Right atrium auricular region (tissue), 2 donors: Measurements from ENCODE around the gene SEPTIN5. TPM values are rescaled to one million over a fixed set of nuclear protein-coding genes. Genes with fewer than 3 reads are reported as not detected.

Experiments used
- DNase-seq: peaks from one replicate; pipeline ENCODE4 v3.0.0-alpha.2; 2019; ENCODE audit warnings: low spot score
- H3K27ac ChIP-seq, 2 donors: fragments of 200-600 bp; sonication (generic); 1 replicate in 1 of 2; 2 replicates in 1 of 2; pipeline ENCODE4 v1.5.1; 2016 to 2019
- H3K27me3 ChIP-seq, 2 donors: fragments of 200-600 bp; sonication (generic); one replicate each; pipeline versions ENCODE4 v1.5.1 to v1.6.0; 2017 to 2019
- H3K36me3 ChIP-seq: fragments of 200-600 bp; sonication (generic); one replicate; pipeline ENCODE4 v1.5.1; 2016
- H3K4me1 ChIP-seq, 2 donors: fragments of 200-600 bp; sonication (generic); one replicate each; pipeline versions ENCODE4 v1.5.1 to v1.6.0; 2017 to 2019
- H3K4me3 ChIP-seq, 2 donors: fragments of 200-600 bp; sonication (generic); 1 replicate in 1 of 2; 2 replicates in 1 of 2; pipeline ENCODE4 v1.5.1; 2017 to 2019; ENCODE audit warnings: mild to moderate bottlenecking in 1 of 2, moderate library complexity in 1 of 2
- H3K9me3 ChIP-seq, 2 donors: fragments of 200-600 bp; sonication (generic); one replicate each; pipeline ENCODE4 v1.5.1; 2019
- CTCF ChIP-seq, 2 donors: fragments of 200-600 bp; sonication (generic); IDR thresholded peaks; one replicate each; pipeline ENCODE4 v1.5.1; 2019; ENCODE audit warnings: antibody characterized with exemption in 2 of 2
- total RNA-seq, 2 donors: library from RNA; depleted of rRNA; stranded (reverse); fragments of >200 nt; gene quantifications; one replicate each; pipeline ENCODE4 v1.1.0, GENCODE V29; 2016

The SEPTIN5 gene
- total RNA-seq, 2 donors from 2014 or later, result 162 to 287 TPM

- DNase-seq, result no peak
- no peaks in the 10 kb centered on the region for H3K27me3 ChIP-seq
- no peaks in the 10 kb centered on the region for H3K36me3 ChIP-seq
- H3K27ac ChIP-seq, result no peak overlapping the region
- H3K9me3 ChIP-seq, result no peaks in the 10 kb centered on the region
- no peak overlapping the region for H3K4me3 ChIP-seq
- no peak for TF ChIP-seq CTCF (IDR thresholded peaks at IDR 0.05)
- H3K4me1 ChIP-seq, result peaks cover 0 to 3% of the 10 kb centered on the region in 2 donors
Observed at GRCh38 chr22:19735665-19736510, 21.6 kb downstream of the SEPTIN5 start.

GRCh38 chr22:19737846-19738663 is 23.8 kb downstream of the SEPTIN5 start:
- no peaks in the 10 kb centered on the region for H3K36me3 ChIP-seq
- H3K27ac ChIP-seq, result no peak overlapping the region
- TF ChIP-seq CTCF (IDR thresholded peaks at IDR 0.05), result no peak
- DNase-seq, result no peak
- no peaks in the 10 kb centered on the region for H3K27me3 ChIP-seq
- H3K4me3 ChIP-seq, result no peak overlapping the region
- H3K9me3 ChIP-seq, result no peaks in the 10 kb centered on the region
- H3K4me1 ChIP-seq, result no peaks in the 10 kb centered on the region

GRCh38 chr22:19738664-19739447 is 24.6 kb downstream of the SEPTIN5 start:
- Histone ChIP-seq H3K27ac (no peak overlapping the region), H3K4me3 (no peak overlapping the region), H3K27me3 (no peaks in the 10 kb centered on the region), H3K4me1 (peaks cover 0 to 1% of the 10 kb centered on the region in 2 donors), H3K36me3 (no peaks in the 10 kb centered on the region), H3K9me3 (no peaks in the 10 kb centered on the region)
- TF ChIP-seq CTCF (IDR thresholded peaks at IDR 0.05), result no peak
- DNase-seq, result no peak

GRCh38 chr22:19739448-19739895 is 25.2 kb downstream of the SEPTIN5 start:
- H3K4me1 ChIP-seq, result peaks cover 0 to 8% of the 10 kb centered on the region in 2 donors
- H3K27me3 ChIP-seq, result no peaks in the 10 kb centered on the region
- TF ChIP-seq CTCF (IDR thresholded peaks at IDR 0.05), result no peak
- no peaks in the 10 kb centered on the region for H3K36me3 ChIP-seq
- DNase-seq, result no peak
- H3K4me3 ChIP-seq, result no peak overlapping the region
- H3K27ac ChIP-seq, result no peak overlapping the region
- no peaks in the 10 kb centered on the region for H3K9me3 ChIP-seq

- DNase-seq, result no peak
- Histone ChIP-seq H3K36me3 (no peaks in the 10 kb centered on the region), H3K9me3 (no peaks in the 10 kb centered on the region), H3K4me1 (peaks cover 0 to 13% of the 10 kb centered on the region in 2 donors), H3K27me3 (no peaks in the 10 kb centered on the region), H3K27ac (no peak overlapping the region), H3K4me3 (no peak overlapping the region)
- TF ChIP-seq CTCF (IDR thresholded peaks at IDR 0.05), result no peak
Observed at GRCh38 chr22:19739911-19740449, 25.7 kb downstream of the SEPTIN5 start.
